BLaER1 treated with 17β-estradiol and CSF1 and Interleukin-3, amounts not matched to agents 10 nM and 100 nM (cell line): ENCODE measurements around the gene LHX6.

Experiments
- H3K27ac ChIP-seq, 11 experiments: shearing (Covaris generic); formaldehyde crosslinking; 2 replicates each; pipeline ENCODE4 v1.8.1; 2022
- H3K27me3 ChIP-seq, 11 experiments: shearing (Covaris generic); formaldehyde crosslinking; 2 replicates each; pipeline ENCODE4 v1.8.1; 2022
- H3K36me3 ChIP-seq, 11 experiments: shearing (Covaris generic); formaldehyde crosslinking; 2 replicates each; pipeline ENCODE4 v1.8.1; 2022
- H3K4me1 ChIP-seq, 10 experiments: shearing (Covaris generic); formaldehyde crosslinking; 2 replicates each; pipeline ENCODE4 v1.8.1; 2022
- H3K4me2 ChIP-seq, 11 experiments: shearing (Covaris generic); formaldehyde crosslinking; 2 replicates each; pipeline ENCODE4 v1.8.1; 2022
- H3K4me3 ChIP-seq, 10 experiments: shearing (Covaris generic); formaldehyde crosslinking; 2 replicates each; pipeline ENCODE4 v1.8.1; 2022
- H3K9ac ChIP-seq, 11 experiments: shearing (Covaris generic); formaldehyde crosslinking; 2 replicates each; pipeline ENCODE4 v1.8.1; 2022
- H3K9me3 ChIP-seq, 11 experiments: shearing (Covaris generic); formaldehyde crosslinking; replicated peaks in 1 of 11; 2 replicates each; pipeline ENCODE4 v1.8.1; 2022
- H4K20me1 ChIP-seq, 11 experiments: shearing (Covaris generic); formaldehyde crosslinking; 2 replicates each; pipeline ENCODE4 v1.8.1; 2022
- Cebpa-rat ChIP-seq, 11 experiments: shearing (Covaris generic); IDR thresholded peaks; 2 replicates each; pipeline ENCODE4 v1.8.1; 2022

LHX6 gene

GRCh38 chr9:122263699-122264349 is 35.1 kb upstream of the LHX6 start:
- H3K4me3 ChIP-seq: peak overlapping the region; percentile 80 to 92 (median 82)

GRCh38 chr9:122262073-122262472 is 33.3 kb upstream of the LHX6 start:
- Histone ChIP-seq H3K36me3 (peaks cover 48 to 59% (median 57%) of the 10 kb centered on the region in 11 experiments), H3K9me3 (no peaks in the 10 kb centered on the region), H3K27me3 (no peaks in the 10 kb centered on the region), H3K27ac (no peak overlapping the region), H4K20me1 (peaks cover 3 to 63% (median 29%) of the 10 kb centered on the region in 11 experiments; a peak in 16 of 22 replicates), H3K9ac (no peak overlapping the region), H3K4me2 (peak overlapping the region in 10 of 11 experiments; percentile 6 to 97 (median 92); a peak in 12 of 22 replicates), H3K4me3 (no peak overlapping the region), H3K4me1 (peaks cover 34 to 43% (median 39%) of the 10 kb centered on the region in 10 experiments)
- no peak for TF ChIP-seq Cebpa-rat (IDR thresholded peaks at IDR 0.05)

More at GRCh38 chr9:122263699-122264349, 35.1 kb upstream of the LHX6 start:
- peaks cover 30 to 42% (median 39%) of the 10 kb centered on the region in 11 experiments for H3K36me3 ChIP-seq
- peak overlapping the region; percentile 74 to 94 (median 90) for H3K9ac ChIP-seq
- no peaks in the 10 kb centered on the region for H3K27me3 ChIP-seq
- H4K20me1 ChIP-seq: peaks cover 0 to 48% (median 23%) of the 10 kb centered on the region in 11 experiments; a peak in 16 of 22 replicates
- TF ChIP-seq Cebpa-rat (IDR thresholded peaks at IDR 0.05): no peak
- peak overlapping the region; percentile 80 to 97 (median 91) for H3K27ac ChIP-seq
- H3K4me2 ChIP-seq: peak overlapping the region; percentile 76 to 97 (median 91)
- no peaks in the 10 kb centered on the region for H3K9me3 ChIP-seq
- H3K4me1 ChIP-seq: peaks cover 49 to 58% (median 53%) of the 10 kb centered on the region in 10 experiments

GRCh38 chr9:122261469-122261881 is 32.7 kb upstream of the LHX6 start:
- Histone ChIP-seq H3K27ac (peak overlapping the region in 1 of 11 experiments; percentile 23; a peak in 1 of 22 replicates), H3K4me3 (no peak overlapping the region), H3K4me2 (peak overlapping the region in 9 of 11 experiments; percentile 6 to 97 (median 29); a peak in 10 of 22 replicates), H3K36me3 (peaks cover 52 to 65% (median 62%) of the 10 kb centered on the region in 11 experiments), H3K27me3 (no peaks in the 10 kb centered on the region), H3K9ac (no peak overlapping the region), H3K9me3 (no peaks in the 10 kb centered on the region), H4K20me1 (peaks cover 3 to 69% (median 32%) of the 10 kb centered on the region in 11 experiments; a peak in 16 of 22 replicates), H3K4me1 (peaks cover 28 to 39% (median 36%) of the 10 kb centered on the region in 10 experiments)
- TF ChIP-seq Cebpa-rat (IDR thresholded peaks at IDR 0.05): no peak

GRCh38 chr9:122258886-122259415 is 30.2 kb upstream of the LHX6 start:
- no peak for TF ChIP-seq Cebpa-rat (IDR thresholded peaks at IDR 0.05)
- Histone ChIP-seq H3K4me3 (no peak overlapping the region), H3K36me3 (peaks cover 71 to 91% (median 86%) of the 10 kb centered on the region in 11 experiments), H3K4me1 (peaks cover 19 to 27% (median 26%) of the 10 kb centered on the region in 10 experiments), H3K27ac (no peak overlapping the region), H3K9ac (no peak overlapping the region), H3K27me3 (no peaks in the 10 kb centered on the region), H3K9me3 (no peaks in the 10 kb centered on the region), H4K20me1 (peaks cover 19 to 93% (median 43%) of the 10 kb centered on the region in 11 experiments; a peak in 19 of 22 replicates), H3K4me2 (no peak overlapping the region)

- peaks cover 85 to 100% (median 99%) of the 10 kb centered on the region in 11 experiments for H3K36me3 ChIP-seq
- H3K27ac ChIP-seq: no peak overlapping the region
- TF ChIP-seq Cebpa-rat (IDR thresholded peaks at IDR 0.05): no peak
- no peak overlapping the region for H3K4me3 ChIP-seq
- H3K4me2 ChIP-seq: no peak overlapping the region
- peaks cover 33 to 97% (median 53%) of the 10 kb centered on the region in 11 experiments; a peak in 19 of 22 replicates for H4K20me1 ChIP-seq
- H3K9ac ChIP-seq: no peak overlapping the region
- H3K4me1 ChIP-seq: peaks cover 0 to under 1% (median 0%) of the 10 kb centered on the region in 10 experiments; a peak in 1 of 20 replicates
- H3K9me3 ChIP-seq: no peaks in the 10 kb centered on the region
- H3K27me3 ChIP-seq: no peaks in the 10 kb centered on the region
Observed at GRCh38 chr9:122256206-122256605, 27.4 kb upstream of the LHX6 start.

GRCh38 chr9:122254761-122255160 is 26.0 kb upstream of the LHX6 start:
- Histone ChIP-seq H3K4me1 (no peaks in the 10 kb centered on the region), H3K36me3 (peaks cover 78 to 100% (median 99%) of the 10 kb centered on the region in 11 experiments), H3K27me3 (no peaks in the 10 kb centered on the region), H3K9me3 (no peaks in the 10 kb centered on the region), H3K4me2 (no peak overlapping the region), H3K9ac (no peak overlapping the region), H3K4me3 (no peak overlapping the region), H4K20me1 (peaks cover 27 to 89% (median 44%) of the 10 kb centered on the region in 11 experiments; a peak in 19 of 22 replicates), H3K27ac (no peak overlapping the region)
- TF ChIP-seq Cebpa-rat (IDR thresholded peaks at IDR 0.05): no peak

GRCh38 chr9:122252796-122253195 is 24.0 kb upstream of the LHX6 start:
- Histone ChIP-seq H3K36me3 (peaks cover 78 to 100% (median 99%) of the 10 kb centered on the region in 11 experiments), H3K4me1 (no peaks in the 10 kb centered on the region), H3K4me3 (no peak overlapping the region), H3K27ac (no peak overlapping the region), H3K9ac (no peak overlapping the region), H3K27me3 (no peaks in the 10 kb centered on the region), H3K4me2 (no peak overlapping the region), H4K20me1 (peaks cover 21 to 89% (median 42%) of the 10 kb centered on the region in 11 experiments; a peak in 19 of 22 replicates), H3K9me3 (no peaks in the 10 kb centered on the region)
- TF ChIP-seq Cebpa-rat (IDR thresholded peaks at IDR 0.05): no peak

- no peak for TF ChIP-seq Cebpa-rat (IDR thresholded peaks at IDR 0.05)
- H3K36me3 ChIP-seq: peaks cover 86 to 100% (median 100%) of the 10 kb centered on the region in 11 experiments
Observed at GRCh38 chr9:122251351-122251750, 22.6 kb upstream of the LHX6 start.

GRCh38 chr9:122248448-122248865 is 19.7 kb upstream of the LHX6 start:
- H3K27ac ChIP-seq: no peak overlapping the region

More at GRCh38 chr9:122251351-122251750, 22.6 kb upstream of the LHX6 start:
- H3K4me2 ChIP-seq: no peak overlapping the region
- no peak overlapping the region for H3K4me3 ChIP-seq
- no peak overlapping the region for H3K27ac ChIP-seq
- H4K20me1 ChIP-seq: peaks cover 21 to 79% (median 40%) of the 10 kb centered on the region in 11 experiments; a peak in 19 of 22 replicates
- H3K9ac ChIP-seq: no peak overlapping the region
- H3K9me3 ChIP-seq: no peaks in the 10 kb centered on the region
- no peaks in the 10 kb centered on the region for H3K27me3 ChIP-seq
- no peaks in the 10 kb centered on the region for H3K4me1 ChIP-seq

More at GRCh38 chr9:122248448-122248865, 19.7 kb upstream of the LHX6 start:
- Histone ChIP-seq H3K36me3 (peaks cover 92 to 100% (median 100%) of the 10 kb centered on the region in 11 experiments), H3K4me2 (no peak overlapping the region), H3K4me3 (no peak overlapping the region), H3K4me1 (no peaks in the 10 kb centered on the region), H3K9me3 (no peaks in the 10 kb centered on the region), H4K20me1 (peaks cover 4 to 50% (median 22%) of the 10 kb centered on the region in 11 experiments; a peak in 17 of 22 replicates), H3K9ac (no peak overlapping the region), H3K27me3 (no peaks in the 10 kb centered on the region)
- no peak for TF ChIP-seq Cebpa-rat (IDR thresholded peaks at IDR 0.05)
